WTC11 (cell line): ENCODE results near the gene URM1.

Source experiments
- ATF1 ChIP-seq: sonication (generic); formaldehyde crosslinking; IDR thresholded peaks from 2 replicates; pipeline ENCODE4 v1.8.1; 2023; ENCODE audit warnings: mild to moderate bottlenecking, moderate library complexity, missing genetic modification reagents
- CREB1 ChIP-seq: sonication (generic); formaldehyde crosslinking; IDR thresholded peaks from 2 replicates; pipeline ENCODE4 v1.8.0; 2023; ENCODE audit warnings: mild to moderate bottlenecking, missing genetic modification reagents
- CREM ChIP-seq: sonication (generic); formaldehyde crosslinking; IDR thresholded peaks from 2 replicates; pipeline ENCODE4 v1.8.1; 2022; ENCODE audit warnings: mild to moderate bottlenecking, missing genetic modification reagents, moderate library complexity
- FOXK1 ChIP-seq: sonication (generic); formaldehyde crosslinking; IDR thresholded peaks from 2 replicates; pipeline ENCODE4 v1.8.0; 2022; ENCODE audit warnings: mild to moderate bottlenecking, moderate library complexity, missing genetic modification reagents
- FOXP1 ChIP-seq: sonication (generic); formaldehyde crosslinking; IDR thresholded peaks from 2 replicates; pipeline ENCODE4 v1.8.0; 2022; ENCODE audit warnings: missing genetic modification reagents, mild to moderate bottlenecking, moderate library complexity, borderline replicate concordance
- MXD4 ChIP-seq: fragments of 250-450 bp; sonication (Bioruptor Pico); IDR thresholded peaks from 2 replicates; pipeline ENCODE4 v1.8.0; 2021; ENCODE audit warnings: mild to moderate bottlenecking, moderate library complexity, borderline replicate concordance
- TCF7 ChIP-seq: sonication (generic); formaldehyde crosslinking; IDR thresholded peaks from 2 replicates; pipeline ENCODE4 v1.8.0; 2022; ENCODE audit warnings: mild to moderate bottlenecking, low read depth, missing genetic modification reagents, moderate library complexity
- TP53 ChIP-seq: sonication (generic); formaldehyde crosslinking; IDR thresholded peaks from 2 replicates; pipeline ENCODE4 v1.8.1; 2023; ENCODE audit warnings: mild to moderate bottlenecking, missing genetic modification reagents
- USF1 ChIP-seq: sonication (generic); formaldehyde crosslinking; IDR thresholded peaks from 2 replicates; pipeline ENCODE4 v1.8.0; 2022; ENCODE audit warnings: mild to moderate bottlenecking, missing genetic modification reagents
- ZBTB21 ChIP-seq: sonication (generic); formaldehyde crosslinking; IDR thresholded peaks from 2 replicates; pipeline ENCODE4 v1.8.1; 2023; ENCODE audit warnings: mild to moderate bottlenecking, missing genetic modification reagents, borderline replicate concordance
- ZNF121 ChIP-seq: sonication (generic); formaldehyde crosslinking; IDR thresholded peaks from 2 replicates; pipeline ENCODE4 v1.8.0; 2023; ENCODE audit warnings: missing genetic modification reagents
- TF ChIP-seq, protein P1 (sequence below): fragments of 200-600 bp; IDR thresholded peaks from 2 replicates; pipeline ENCODE4 v1.8.0; 2022; ENCODE audit warnings: antibody characterized with exemption
- TF ChIP-seq, protein P2 (sequence below): sonication (generic); formaldehyde crosslinking; IDR thresholded peaks from 2 replicates; pipeline ENCODE4 v1.8.1; 2022; ENCODE audit warnings: low read depth, missing genetic modification reagents, borderline replicate concordance

DNA sequence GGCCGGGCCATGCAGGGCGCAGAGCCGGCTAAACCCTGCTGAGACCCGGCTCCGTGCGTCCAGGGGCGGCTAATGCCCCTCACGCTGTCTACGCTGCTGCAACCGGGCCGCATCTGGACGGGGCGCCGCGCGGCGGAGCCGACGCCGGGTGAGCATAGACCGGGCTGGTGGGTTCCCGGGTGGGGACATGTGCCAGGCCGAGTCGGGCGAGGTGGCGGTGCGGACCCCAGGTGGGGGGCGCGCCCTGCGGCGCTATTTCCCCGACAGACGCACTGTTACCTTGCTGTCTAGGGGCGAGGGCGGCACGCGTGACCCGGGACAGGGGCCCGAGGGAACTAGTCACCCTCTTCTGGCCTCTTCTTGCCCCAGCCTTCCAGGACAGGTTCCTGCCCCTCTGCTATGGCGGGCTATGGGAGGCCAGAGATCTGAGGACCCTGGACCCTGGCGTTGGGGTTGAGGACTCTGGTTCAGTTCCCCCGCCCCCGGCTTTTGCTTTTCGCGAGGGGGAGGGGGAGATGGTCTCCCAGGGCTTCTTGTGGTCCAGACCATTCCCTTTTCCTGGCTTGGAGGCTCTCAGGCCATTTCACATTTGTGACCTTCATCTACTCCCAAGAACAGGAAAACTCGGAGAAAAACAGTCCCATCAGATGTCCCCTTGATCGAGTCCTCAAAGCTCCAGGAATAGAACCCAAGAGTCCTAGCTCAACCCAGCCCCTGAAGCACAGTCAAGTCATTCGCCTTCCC lies 30.3 kb upstream of the URM1 start:
- TF ChIP-seq TP53 (CRISPR knock-in tag) (no peak), ZNF121 (CRISPR knock-in tag) (no peak), ZBTB21 (no peak), USF1 (no peak), TCF7 (CRISPR knock-in tag) (no peak), FOXP1 (CRISPR knock-in tag) (no peak), CREM (CRISPR knock-in tag) (no peak), MXD4 (CRISPR knock-in tag) (no peak), FOXK1 (CRISPR knock-in tag) (no peak), CREB1 (no peak), ATF1 (CRISPR knock-in tag) (no peak)
- TF ChIP-seq, protein P1, sequence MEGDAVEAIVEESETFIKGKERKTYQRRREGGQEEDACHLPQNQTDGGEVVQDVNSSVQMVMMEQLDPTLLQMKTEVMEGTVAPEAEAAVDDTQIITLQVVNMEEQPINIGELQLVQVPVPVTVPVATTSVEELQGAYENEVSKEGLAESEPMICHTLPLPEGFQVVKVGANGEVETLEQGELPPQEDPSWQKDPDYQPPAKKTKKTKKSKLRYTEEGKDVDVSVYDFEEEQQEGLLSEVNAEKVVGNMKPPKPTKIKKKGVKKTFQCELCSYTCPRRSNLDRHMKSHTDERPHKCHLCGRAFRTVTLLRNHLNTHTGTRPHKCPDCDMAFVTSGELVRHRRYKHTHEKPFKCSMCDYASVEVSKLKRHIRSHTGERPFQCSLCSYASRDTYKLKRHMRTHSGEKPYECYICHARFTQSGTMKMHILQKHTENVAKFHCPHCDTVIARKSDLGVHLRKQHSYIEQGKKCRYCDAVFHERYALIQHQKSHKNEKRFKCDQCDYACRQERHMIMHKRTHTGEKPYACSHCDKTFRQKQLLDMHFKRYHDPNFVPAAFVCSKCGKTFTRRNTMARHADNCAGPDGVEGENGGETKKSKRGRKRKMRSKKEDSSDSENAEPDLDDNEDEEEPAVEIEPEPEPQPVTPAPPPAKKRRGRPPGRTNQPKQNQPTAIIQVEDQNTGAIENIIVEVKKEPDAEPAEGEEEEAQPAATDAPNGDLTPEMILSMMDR, result no peak
- TF ChIP-seq, protein P2, sequence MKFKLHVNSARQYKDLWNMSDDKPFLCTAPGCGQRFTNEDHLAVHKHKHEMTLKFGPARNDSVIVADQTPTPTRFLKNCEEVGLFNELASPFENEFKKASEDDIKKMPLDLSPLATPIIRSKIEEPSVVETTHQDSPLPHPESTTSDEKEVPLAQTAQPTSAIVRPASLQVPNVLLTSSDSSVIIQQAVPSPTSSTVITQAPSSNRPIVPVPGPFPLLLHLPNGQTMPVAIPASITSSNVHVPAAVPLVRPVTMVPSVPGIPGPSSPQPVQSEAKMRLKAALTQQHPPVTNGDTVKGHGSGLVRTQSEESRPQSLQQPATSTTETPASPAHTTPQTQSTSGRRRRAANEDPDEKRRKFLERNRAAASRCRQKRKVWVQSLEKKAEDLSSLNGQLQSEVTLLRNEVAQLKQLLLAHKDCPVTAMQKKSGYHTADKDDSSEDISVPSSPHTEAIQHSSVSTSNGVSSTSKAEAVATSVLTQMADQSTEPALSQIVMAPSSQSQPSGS (CRISPR knock-in tag), result no peak
